ENCODE measurements around the gene LIPA.

The LIPA gene

DNA sequence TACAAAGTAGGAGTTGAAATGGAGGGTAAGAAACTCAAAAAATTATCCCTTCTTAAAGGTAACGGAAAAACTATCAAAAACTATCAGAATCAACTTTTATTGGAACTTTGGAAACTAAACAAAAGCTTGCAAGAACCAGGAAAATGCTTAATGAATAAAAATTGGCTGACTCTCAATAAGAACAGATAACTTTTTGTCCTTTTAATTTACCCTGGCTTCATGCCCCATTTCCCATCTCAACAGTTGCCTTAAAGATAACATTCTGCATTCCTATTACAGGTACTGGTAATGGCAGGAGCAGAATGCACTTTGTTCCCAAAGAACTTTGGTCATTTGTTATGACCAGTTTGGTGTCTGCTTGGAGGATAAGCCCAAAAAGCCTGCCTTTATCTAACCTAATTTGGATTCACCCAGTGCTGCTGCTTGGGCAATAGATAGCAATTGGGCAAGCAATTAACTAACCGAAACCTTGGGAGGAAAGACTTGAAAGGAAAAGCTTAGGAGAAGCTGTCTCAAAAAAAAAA is 62.3 kb downstream of the LIPA start:
- Histone ChIP-seq H3K9ac (ENCODE audit: low read length) (no peak overlapping the region), H3K4me1 (ENCODE audit: low read length) (no peaks in the 10 kb centered on the region), H3K9me3 (ENCODE audit: insufficient read depth, low read length) (no peaks in the 10 kb centered on the region), H3K4me3 (ENCODE audit: low read length) (no peak overlapping the region), H3K36me3 (replicated peaks; ENCODE audit: low read depth, low read length) (no peaks in the 10 kb centered on the region), H3K27ac (ENCODE audit: low read length) (no peak overlapping the region), H3K79me2 (ENCODE audit: low read length) (no peaks in the 10 kb centered on the region), H3K4me2 (ENCODE audit: low read length) (no peak overlapping the region), H3K27me3 (ENCODE audit: low read depth, low read length) (no peaks in the 10 kb centered on the region), H4K20me1 (ENCODE audit: insufficient read depth, low read length) (no peaks in the 10 kb centered on the region), H2AFZ (ENCODE audit: low read depth, low read length) (no peak overlapping the region)
- TF ChIP-seq CTCF (IDR thresholded peaks at IDR 0.05; ENCODE audit: low read depth, low read length) (no peak), EZH2phosphoT487 (IDR thresholded peaks at IDR 0.05; ENCODE audit: low read depth) (no peak)

- H3K27ac ChIP-seq (ENCODE audit: low read length) = no peak overlapping the region
- H3K4me1 ChIP-seq (ENCODE audit: low read length) = no peaks in the 10 kb centered on the region
- no peak overlapping the region for H3K4me3 ChIP-seq (ENCODE audit: low read length)
- H2AFZ ChIP-seq (ENCODE audit: low read depth, low read length) = no peak overlapping the region
- TF ChIP-seq CTCF (IDR thresholded peaks at IDR 0.05; ENCODE audit: low read depth, low read length) (no peak), EZH2phosphoT487 (IDR thresholded peaks at IDR 0.05; ENCODE audit: low read depth) (no peak)
- H3K9ac ChIP-seq (ENCODE audit: low read length) = no peak overlapping the region
- H3K9me3 ChIP-seq (ENCODE audit: insufficient read depth, low read length) = no peaks in the 10 kb centered on the region
- H3K4me2 ChIP-seq (ENCODE audit: low read length) = no peak overlapping the region
- no peaks in the 10 kb centered on the region for H3K36me3 ChIP-seq (replicated peaks; ENCODE audit: low read depth, low read length)
- H4K20me1 ChIP-seq (ENCODE audit: insufficient read depth, low read length) = no peaks in the 10 kb centered on the region
- no peaks in the 10 kb centered on the region for H3K27me3 ChIP-seq (ENCODE audit: low read depth, low read length)
- no peaks in the 10 kb centered on the region for H3K79me2 ChIP-seq (ENCODE audit: low read length)
Observed at GRCh38 chr10:89185658-89186057, 65.9 kb downstream of the LIPA start.

GRCh38 chr10:89184638-89185037 is 66.9 kb downstream of the LIPA start:
- Histone ChIP-seq H3K36me3 (replicated peaks; ENCODE audit: low read depth, low read length) (no peaks in the 10 kb centered on the region), H3K4me3 (ENCODE audit: low read length) (no peak overlapping the region), H3K79me2 (ENCODE audit: low read length) (no peaks in the 10 kb centered on the region), H3K9me3 (ENCODE audit: insufficient read depth, low read length) (no peaks in the 10 kb centered on the region), H3K9ac (ENCODE audit: low read length) (no peak overlapping the region), H2AFZ (ENCODE audit: low read depth, low read length) (no peak overlapping the region), H4K20me1 (ENCODE audit: insufficient read depth, low read length) (no peaks in the 10 kb centered on the region), H3K4me2 (ENCODE audit: low read length) (no peak overlapping the region), H3K27ac (ENCODE audit: low read length) (no peak overlapping the region), H3K4me1 (ENCODE audit: low read length) (no peaks in the 10 kb centered on the region), H3K27me3 (ENCODE audit: low read depth, low read length) (no peaks in the 10 kb centered on the region)
- TF ChIP-seq EZH2phosphoT487 (IDR thresholded peaks at IDR 0.05; ENCODE audit: low read depth) (no peak), CTCF (IDR thresholded peaks at IDR 0.05; ENCODE audit: low read depth, low read length) (no peak)

- Histone ChIP-seq H3K9ac (ENCODE audit: low read length) (no peak overlapping the region), H3K9me3 (ENCODE audit: insufficient read depth, low read length) (no peaks in the 10 kb centered on the region), H3K36me3 (replicated peaks; ENCODE audit: low read depth, low read length) (no peaks in the 10 kb centered on the region), H3K79me2 (ENCODE audit: low read length) (no peaks in the 10 kb centered on the region), H3K27ac (ENCODE audit: low read length) (no peak overlapping the region), H3K4me3 (ENCODE audit: low read length) (no peak overlapping the region), H3K4me1 (ENCODE audit: low read length) (no peaks in the 10 kb centered on the region), H3K4me2 (ENCODE audit: low read length) (no peak overlapping the region), H2AFZ (ENCODE audit: low read depth, low read length) (no peak overlapping the region), H4K20me1 (ENCODE audit: insufficient read depth, low read length) (no peaks in the 10 kb centered on the region), H3K27me3 (ENCODE audit: low read depth, low read length) (no peaks in the 10 kb centered on the region)
- TF ChIP-seq CTCF (IDR thresholded peaks at IDR 0.05; ENCODE audit: low read depth, low read length) = no peak
Observed at GRCh38 chr10:89183571-89183970, 68.0 kb downstream of the LIPA start.
